ENCODE data around the gene FSTL5.

GRCh38 chr4:161916035-161916434, 247.8 kb downstream of the FSTL5 start:
- TF ChIP-seq ZBTB43 (CRISPR knock-in tag; IDR thresholded peaks at IDR 0.05) (no peak), IRF1 (CRISPR knock-in tag; IDR thresholded peaks at IDR 0.05) (no peak), FOXK1 (CRISPR knock-in tag; IDR thresholded peaks at IDR 0.05) (no peak), USF2 (CRISPR knock-in tag; IDR thresholded peaks at IDR 0.05) (no peak), TCF7 (CRISPR knock-in tag; IDR thresholded peaks at IDR 0.05; ENCODE audit: low read depth) (no peak)
- TF ChIP-seq, protein P1, sequence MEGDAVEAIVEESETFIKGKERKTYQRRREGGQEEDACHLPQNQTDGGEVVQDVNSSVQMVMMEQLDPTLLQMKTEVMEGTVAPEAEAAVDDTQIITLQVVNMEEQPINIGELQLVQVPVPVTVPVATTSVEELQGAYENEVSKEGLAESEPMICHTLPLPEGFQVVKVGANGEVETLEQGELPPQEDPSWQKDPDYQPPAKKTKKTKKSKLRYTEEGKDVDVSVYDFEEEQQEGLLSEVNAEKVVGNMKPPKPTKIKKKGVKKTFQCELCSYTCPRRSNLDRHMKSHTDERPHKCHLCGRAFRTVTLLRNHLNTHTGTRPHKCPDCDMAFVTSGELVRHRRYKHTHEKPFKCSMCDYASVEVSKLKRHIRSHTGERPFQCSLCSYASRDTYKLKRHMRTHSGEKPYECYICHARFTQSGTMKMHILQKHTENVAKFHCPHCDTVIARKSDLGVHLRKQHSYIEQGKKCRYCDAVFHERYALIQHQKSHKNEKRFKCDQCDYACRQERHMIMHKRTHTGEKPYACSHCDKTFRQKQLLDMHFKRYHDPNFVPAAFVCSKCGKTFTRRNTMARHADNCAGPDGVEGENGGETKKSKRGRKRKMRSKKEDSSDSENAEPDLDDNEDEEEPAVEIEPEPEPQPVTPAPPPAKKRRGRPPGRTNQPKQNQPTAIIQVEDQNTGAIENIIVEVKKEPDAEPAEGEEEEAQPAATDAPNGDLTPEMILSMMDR (IDR thresholded peaks at IDR 0.05), result no peak
- TF ChIP-seq, protein P2, sequence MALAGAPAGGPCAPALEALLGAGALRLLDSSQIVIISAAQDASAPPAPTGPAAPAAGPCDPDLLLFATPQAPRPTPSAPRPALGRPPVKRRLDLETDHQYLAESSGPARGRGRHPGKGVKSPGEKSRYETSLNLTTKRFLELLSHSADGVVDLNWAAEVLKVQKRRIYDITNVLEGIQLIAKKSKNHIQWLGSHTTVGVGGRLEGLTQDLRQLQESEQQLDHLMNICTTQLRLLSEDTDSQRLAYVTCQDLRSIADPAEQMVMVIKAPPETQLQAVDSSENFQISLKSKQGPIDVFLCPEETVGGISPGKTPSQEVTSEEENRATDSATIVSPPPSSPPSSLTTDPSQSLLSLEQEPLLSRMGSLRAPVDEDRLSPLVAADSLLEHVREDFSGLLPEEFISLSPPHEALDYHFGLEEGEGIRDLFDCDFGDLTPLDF (CRISPR knock-in tag; IDR thresholded peaks at IDR 0.05), result no peak
